NCI-H446 (cell line): Measurements from ENCODE around the gene IL17C.
"Not testable (repeated sequence)": the region's sequence is repeated elsewhere in the genome, so short reads cannot be mapped to it uniquely, and the experiment has no call there.

Experiments
- DNase-seq, 2 experiments: peaks; one replicate each; lab custom pipeline; 2025; lab: John Stamatoyannopoulos, UW

Gene IL17C, protein sequence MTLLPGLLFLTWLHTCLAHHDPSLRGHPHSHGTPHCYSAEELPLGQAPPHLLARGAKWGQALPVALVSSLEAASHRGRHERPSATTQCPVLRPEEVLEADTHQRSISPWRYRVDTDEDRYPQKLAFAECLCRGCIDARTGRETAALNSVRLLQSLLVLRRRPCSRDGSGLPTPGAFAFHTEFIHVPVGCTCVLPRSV

DNA sequence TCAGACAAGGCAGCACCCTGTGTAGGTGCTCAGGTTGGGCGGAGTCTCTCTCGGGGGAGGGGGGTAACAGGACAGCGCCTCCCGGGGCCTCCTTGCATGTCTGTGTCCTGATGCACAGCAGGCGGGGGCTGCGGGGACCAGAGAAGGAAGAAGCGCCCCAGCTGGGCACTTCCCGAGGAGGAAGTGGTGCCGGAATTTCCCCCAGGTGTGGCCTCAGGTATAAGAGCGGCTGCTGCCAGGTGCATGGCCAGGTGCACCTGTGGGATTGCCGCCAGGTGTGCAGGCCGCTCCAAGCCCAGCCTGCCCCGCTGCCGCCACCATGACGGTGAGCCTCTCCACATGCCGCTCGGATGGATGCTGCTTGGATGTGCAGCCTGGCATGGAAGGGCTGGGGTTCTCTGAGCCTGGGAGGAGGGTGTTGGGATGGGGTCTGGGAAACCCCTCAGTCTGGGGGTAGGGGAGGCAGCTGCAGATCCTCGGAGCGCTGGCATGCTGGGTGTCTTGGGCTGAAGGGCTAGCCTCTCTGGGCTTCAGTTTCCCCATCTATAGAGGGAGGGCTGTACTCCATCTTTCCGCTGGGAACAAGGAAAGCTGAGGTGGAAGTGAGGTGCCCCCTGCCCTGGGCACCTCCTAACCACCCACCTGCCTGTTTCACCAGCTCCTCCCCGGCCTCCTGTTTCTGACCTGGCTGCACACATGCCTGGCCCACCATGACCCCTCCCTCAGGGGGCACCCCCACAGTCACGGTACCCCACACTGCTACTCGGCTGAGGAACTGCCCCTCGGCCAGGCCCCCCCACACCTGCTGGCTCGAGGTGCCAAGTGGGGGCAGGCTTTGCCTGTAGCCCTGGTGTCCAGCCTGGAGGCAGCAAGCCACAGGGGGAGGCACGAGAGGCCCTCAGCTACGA, at the start of gene IL17C:
Gene IL17C (plus strand): TSS at position 250 of the 908 bp plus-strand sequence. CDS start 70 bp downstream, at position 320.
- no peak for DNase-seq

DNA sequence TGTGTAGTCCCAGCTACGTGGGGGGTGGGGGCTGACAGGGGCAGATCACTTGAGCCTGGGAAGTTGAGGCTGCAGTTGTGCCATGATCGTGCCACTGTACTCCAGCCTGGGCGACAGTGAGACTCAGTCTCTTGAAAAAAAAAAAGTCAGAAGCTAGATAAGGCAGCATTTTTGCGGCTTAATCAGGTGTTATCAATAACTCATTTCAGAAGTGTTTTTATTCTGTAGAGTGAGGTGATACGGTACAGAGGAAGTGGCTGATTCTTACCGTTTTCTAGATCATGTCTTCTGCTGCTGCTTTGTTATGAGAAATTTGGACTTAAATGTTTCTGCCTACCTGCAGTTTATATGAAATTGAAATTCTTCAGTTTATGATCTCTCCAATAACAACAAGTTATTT, 49.6 kb upstream of the IL17C start:
- no peak for DNase-seq

DNA sequence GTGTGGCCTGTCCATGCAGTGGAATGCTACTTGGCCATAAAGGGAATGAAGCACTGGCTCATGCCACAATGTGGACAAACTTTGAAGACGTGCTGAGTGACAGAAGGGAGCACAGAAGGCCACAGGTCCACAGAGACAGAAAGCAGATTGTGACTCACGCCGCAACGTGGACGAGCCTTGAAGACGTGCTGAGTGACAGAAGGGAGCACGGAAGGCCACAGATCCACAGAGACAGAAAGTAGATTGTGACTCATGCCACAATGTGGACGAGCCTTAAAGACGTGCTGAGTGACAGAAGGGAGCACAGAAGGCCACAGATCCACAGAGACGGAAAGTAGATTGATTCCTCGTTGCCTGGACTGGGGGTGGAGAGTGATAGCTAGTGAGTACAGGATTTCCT, 48.9 kb upstream of the IL17C start:
- no peak for DNase-seq

DNA sequence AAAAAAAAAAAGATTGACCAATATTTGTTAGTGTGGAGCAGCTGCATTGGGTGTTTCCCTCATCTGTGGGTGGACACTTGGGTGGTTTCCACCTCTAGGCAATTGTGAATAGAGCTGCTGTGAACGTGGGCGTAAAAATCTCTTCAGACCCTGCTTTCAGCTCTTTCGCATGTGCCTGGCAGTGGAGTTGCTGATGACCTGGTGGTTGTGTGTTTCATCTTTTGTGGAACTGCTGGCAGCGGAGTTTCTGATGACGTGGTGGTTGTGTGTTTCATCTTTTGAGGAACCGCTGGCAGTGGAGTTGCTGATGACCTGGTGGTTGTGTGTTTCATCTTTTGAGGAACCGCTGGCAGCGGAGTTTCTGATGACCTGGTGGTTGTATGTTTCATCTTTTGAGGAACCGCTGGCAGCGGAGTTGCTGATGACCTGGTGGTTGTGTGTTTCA, 46.8 kb upstream of the IL17C start:
- no peak for DNase-seq

DNA sequence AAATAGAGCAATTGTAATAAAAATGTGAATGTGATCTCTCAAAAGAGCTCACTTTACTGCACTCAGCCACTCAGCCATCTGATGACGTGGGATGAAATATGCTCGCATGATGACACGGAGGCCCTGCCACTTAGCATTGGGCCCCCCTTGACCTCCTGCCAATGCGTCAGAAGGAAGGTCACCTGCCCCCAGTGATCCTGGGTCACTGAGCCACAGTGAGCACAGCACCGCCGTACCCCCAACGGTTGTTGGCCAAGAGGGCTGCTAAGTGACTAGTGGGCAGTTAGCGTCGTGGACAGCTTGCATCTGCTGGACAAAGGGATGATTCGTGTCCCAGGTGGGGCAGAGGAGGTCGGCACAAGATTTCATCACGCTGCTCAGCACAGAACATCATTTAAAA, 45.3 kb upstream of the IL17C start:
- DNase-seq: no peak

DNA sequence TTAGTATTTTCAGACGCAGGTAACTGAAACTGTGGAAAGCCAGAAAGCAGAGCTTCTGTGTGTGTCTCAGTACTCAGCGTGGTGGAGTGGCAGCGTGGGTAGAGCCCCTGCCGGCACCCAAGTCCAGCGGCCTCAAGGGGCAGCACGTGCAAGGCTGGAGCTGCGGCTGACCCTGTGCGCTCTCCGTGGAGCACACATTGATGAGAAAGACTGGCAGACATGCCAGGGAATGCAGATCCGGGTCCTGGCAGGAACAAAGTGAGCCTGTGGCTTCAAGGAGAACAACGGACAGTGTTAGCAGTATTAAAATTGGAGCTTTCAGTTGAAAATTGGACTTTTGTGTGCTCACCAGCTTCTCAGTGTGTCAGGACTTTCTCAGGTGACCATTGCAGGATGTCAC, 44.9 kb upstream of the IL17C start:
- no peak for DNase-seq

DNA sequence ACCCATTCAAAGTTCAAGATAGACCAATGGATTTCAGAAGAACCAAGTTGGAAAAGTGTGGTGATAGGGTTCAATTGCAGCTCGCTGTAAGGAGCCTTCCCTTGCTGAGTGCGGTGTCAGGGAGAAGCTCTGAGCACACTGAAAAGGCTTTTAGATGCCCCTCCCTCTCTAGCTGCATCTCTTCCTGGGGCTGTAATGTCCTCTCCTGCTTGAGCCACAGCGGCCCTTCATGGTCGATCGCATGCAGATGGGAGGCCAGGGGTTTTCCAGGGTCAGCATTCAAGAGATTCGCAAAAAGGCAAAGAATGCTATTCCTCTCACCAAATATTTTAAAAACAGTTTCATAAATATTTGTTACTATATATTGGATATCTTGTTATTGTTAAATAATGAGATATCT, 44.5 kb upstream of the IL17C start:
- DNase-seq: no peak

DNA sequence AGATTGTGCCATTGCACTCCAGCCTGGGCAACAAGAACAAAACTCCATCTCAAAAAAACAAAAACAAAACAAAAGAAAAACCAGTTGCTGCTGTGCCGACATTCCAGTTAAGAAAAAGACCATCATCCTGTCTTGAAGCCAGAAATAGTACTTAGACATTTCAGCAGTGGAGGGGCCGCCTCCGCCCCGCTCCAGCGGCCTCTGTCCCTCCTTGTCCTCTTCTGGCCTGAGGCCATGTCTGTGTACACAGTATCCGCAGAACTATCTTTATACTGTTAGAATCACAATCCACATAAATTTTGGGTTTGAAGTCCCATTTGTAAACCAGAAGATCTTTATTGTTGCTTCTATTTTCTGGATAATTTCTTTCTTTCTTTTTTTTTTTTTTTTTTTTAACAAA, 43.3 kb upstream of the IL17C start:
- DNase-seq: no peak

DNA sequence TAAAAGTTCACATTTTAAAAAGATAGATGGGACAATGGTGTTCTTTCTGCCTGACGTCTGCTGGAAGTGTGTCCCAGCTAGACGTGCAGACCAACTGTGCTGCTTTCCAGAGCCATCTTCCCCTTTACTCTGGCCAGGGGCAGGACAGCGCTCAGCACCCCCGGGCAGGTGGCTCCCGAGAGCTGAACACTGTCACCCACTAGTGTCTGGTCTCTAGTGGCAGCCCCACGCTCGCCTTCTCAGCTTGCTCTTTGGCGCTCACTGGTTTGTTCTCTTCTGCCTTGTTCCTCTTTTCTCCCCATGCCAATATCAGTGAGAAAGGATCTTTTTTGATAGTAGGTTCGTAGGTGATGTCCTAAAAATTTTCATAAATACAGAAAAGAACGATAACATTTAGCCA, 42.5 kb upstream of the IL17C start:
- DNase-seq: no peak

DNA sequence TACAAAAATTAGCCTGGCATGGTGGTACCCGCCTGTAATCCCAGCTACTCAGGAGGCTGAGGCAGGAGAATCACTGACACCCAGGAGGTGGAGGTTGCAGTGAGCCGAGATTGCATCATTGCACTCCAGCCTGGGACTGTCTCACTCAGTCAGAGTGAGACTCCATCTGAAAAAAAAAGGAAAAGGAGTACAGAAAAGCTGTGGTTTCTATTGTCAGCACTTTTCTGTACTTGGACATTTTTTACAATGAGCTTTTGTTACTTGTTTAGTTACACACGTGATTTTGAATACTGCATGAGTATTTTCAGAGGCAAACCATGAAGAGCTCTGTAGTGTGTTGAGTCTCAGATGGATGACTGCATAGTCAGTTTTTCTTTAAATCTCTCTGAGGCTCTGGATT, 41.9 kb upstream of the IL17C start:
- DNase-seq: no peak

DNA sequence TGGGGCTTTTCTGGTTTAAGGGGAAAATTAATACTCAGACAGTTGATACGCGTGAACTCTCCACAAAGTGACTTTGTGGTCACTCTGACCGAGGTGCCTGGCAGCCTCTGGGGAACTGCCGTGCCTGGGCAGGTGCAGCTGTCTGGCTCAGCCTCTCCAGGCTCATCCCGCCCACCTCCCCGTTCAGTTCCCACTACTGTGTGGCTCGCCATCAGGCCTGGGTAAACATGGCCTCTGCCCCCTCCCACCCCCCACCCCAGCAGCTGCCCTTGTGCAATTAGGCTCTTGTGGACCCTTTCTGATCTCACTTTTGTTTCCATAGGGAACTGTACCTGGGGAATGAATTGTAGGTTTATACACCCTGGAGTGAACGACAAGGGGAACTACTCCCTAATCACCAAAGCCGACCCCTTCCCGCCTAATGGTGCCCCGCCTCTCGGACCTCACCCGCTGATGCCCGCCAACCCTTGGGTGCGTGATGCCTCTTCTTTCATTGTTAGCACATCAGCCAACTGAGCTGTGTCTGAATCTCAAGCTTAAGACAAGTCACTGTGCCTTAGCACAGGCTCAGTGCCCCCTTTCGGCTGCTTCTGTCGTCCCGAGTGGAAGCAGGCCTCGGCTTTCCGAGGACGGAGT, 40.4 kb upstream of the IL17C start:
- DNase-seq: no peak

DNA sequence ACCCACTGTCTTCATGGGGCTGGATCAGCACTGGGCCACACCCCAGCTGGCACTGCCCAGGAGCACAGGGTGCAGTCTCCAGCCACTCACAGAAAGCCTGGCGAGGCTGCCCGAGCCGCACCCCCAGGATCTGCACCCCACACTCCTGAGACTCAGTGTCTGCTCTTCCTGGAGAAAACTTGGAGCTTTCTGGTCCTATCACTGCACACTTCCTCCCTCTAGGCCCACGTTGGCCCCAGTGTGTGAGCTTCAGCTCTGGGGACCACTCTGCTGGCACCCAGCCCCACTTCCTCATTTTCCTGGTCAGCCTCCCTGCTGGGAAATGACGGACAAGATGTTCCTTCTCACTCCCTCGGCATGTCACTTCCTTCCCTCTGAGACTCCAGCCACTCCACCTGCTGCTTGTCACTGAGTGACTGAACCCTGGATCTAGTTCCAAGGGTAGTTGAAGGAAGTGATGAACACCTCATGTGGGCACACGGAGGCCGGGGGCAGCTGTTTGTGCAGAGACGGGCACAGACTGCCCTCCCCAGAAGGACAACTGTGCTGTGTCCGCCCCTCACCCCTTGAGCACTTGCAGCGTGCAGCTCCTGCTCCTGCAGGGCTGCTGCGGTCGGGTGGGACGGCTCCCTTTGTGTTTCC, 39.2 kb upstream of the IL17C start:
- DNase-seq: no peak

DNA sequence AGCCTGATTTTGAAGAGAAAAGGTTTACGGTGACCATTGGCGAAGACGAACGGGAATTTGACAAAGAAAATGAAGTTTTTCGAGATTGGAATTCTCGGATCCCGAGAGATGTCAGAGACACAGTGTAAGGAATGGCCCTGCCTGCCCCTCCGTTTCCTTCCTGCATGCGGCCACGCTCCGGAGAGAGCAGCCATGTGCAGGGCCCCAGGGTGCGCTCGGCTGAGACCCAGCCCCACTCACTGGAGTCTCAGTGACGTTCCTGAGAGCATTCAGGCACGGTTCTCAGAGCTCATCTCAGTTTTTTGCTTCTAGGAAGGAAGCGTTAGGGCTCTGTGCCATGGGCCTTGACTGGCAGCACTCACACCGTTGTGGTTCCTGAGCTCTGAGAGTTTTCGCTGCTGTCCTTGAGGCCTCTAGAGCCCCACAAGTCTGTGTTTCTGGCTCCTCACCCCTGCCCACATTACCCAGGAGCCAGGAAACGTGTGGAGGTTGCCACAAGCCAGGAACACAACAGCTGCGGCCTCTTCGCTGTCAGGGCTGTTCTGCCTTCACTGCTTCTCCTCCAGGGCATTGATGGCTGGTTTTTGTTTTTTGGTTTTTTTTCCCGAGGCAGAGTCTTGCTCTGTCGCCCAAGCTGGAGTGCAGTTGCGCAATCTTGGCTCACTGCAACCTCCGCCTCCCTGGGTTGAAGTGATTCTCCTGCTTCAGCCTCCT, 38.4 kb upstream of the IL17C start:
- no peak for DNase-seq

DNA sequence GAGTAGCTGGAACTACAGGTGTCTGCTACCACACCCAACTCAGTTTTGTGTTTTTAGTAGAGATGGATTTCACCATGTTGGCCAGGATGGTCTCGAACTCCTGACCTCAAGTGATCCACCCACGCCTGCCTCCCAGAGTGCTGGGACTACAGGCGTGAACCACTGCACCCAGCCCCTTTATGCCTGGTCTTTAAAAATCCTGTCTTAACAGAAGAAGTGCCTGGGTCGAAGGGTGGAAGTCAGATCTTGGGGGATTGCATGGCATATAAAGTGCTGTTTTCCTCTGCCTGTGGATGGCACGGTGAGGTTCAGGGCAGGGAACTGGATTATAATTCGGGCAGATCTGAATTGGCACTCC, 37.9 kb upstream of the IL17C start:
- no peak for DNase-seq

DNA sequence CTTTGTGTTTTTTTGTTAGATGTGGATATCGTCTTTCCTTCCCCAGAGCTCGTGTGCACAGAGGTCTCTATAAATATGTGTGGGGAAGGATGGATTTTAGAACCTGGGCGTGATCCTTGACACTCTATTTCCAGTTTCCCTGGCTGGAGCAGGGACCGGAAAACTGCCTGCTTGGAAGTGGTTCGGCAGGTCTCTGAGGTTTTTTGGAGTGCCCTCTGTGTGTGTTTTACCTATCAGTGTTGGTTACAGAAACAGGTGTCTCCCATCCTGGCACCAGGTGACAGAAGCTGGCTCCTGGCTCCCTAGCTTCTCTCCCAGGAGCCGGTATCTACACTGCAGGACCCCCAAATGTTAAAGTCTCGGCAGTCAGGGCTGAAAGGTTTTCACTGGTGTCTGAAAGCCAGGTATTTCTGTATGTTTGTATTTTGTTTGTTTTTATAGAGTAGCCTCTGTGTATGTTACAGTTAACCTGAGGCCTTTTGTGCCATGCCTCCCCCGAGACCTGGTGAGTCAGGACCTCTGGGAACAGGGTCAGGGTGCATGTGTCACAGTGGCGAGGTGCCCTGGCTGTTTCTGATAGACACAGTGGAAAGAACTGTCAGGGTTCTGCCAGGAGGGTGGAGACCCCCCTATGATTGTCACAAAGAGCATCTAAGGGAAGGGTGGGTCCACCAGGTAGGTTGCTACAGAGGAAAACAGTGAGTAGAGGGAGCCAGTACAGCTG, 36.9 kb upstream of the IL17C start:
- DNase-seq: no peak

DNA sequence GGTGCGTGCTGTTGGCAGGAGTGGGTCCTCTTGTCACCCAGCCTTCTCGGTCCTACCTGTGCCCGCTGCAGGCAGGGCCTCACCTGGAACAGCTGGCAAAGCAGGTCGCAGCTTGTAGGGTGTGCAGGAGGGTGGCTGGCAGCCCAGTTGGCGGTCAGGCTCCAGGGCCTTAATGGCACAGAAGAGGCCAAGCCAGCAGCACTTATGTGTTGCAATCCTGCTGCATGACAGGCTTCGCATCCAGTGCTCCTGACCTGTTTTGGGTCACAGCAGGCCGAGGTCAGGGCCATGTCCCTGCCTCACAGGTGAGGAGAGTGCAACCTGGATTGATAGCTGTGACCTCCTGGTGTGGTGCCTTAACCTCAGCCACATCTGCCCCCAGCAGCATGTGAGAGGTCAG, 36.3 kb upstream of the IL17C start:
- DNase-seq: no peak

DNA sequence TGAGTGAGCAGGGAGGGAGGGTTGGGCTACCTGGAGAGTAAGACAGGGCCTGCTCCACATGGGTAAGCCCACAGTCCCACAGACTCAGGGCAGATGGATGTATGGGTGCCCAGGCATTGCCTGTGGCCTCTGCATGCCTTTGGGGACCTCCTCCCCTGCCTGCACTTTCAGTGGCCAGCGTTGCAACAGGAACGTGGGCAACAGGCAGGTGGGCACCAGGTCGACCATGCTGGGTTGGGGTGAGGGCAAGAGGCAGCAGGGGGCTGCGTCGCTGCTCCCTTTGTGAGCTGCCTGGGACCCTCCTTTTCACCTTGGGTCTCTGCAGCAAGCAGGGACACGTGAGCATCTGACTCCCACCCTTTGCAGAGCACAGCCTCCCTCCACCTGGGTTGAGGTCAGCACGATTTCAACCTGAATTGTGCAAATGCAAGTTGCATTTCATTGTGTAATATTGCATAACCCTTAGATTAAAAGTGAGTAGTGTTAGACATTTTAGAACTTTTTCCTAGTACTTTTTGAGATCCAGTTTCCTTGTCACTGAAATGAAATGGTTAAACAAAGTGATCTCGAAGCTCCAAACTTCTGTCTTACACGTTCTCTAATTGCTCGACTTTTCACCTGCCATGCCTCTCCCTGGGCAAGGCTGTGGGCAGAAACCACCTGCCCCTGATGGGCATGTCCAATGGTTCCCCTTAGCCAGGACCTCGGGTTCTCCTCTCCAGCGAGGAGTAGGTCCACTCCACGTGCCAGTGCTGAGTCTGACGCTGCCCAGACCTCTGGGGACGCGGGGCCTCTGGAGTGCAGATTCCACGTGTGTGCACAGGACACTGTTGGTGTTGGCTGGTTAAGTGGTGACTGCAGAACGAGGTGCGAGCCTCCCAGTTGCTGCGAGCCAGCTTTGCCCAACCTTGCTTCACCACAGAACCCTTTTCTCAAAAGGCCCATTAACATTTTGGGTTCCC, 32.9 kb upstream of the IL17C start:
- DNase-seq: no peak

DNA sequence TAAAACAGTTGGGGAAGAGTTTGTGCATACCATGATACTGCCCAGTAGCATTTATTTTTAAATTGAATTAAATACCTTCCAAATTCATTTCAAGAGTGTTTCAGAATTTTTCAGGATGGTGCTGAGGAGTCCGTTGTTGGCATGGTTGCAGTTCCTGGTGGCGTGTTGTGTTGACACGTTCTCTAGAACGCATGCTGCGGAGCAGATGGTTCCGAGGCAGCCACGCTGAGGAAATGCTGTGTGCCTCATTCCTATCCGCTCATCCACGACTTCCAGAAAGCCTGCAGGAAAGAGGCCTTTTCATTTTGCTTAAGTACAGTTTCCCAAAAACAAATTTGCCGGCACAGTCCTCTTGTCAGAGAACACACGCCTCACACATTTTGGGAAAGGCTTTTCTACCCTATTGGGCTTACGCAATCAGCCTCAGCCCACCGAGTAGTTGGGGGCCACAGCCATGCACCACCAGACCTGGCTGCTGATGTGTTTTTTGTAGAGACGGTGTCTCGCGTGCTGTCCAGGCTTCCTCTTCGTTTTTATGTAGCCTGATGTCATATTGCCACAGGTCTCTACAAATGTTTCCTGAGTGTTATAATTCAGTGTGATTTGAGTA, 32.1 kb upstream of the IL17C start:
- DNase-seq: no peak

DNA sequence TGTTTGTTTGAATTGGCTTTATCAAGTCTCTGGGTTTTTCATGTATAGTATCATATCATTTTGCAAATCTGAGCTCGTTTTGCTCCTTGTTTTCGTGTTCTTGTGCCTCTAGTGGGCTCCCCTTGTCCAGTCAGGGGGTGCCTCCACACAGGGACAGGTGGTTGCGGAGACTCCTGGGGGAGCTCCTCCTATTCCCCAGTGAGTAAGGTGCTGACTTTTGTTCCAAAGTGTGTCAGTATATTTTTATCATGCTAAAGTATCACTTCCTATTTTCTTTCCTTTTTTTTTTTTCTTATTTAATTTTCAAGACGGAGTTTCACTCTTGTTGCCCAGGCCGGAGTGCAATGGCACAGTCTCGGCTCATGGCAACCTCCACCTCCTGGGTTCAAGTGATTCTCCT, 30.3 kb upstream of the IL17C start:
- no peak for DNase-seq

DNA sequence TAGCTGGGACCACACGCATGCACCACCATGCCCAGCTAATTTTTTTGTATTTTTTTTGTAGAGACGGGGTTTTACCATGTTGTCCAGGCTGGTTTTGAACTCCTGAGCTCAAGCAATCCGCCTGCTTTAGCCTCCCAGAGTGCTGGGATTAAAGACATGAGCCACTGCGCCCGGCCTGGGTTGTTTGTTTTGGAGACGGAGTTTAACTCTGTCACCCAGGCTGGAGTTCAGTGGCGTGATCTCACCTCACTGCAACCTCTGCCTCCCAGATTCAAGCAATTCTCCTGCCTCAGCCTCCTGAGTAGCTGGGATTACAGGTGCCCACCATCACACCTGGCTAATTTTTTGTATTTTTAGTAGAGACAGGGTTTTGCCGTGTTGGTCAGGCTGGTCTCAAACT, 28.9 kb upstream of the IL17C start:
- not testable (repeated sequence) for DNase-seq
